Stimulated activated CD4-positive, alpha-beta T cell treated with anti-CD3 and anti-CD28 coated beads, TNF-alpha, amount 100 ng/mL, for 4 hours (primary cell): ENCODE data around the gene PEX5L.

Experiments used
- DNase-seq, 3 experiments: peaks; one replicate each; pipeline ENCODE4 v3.0.0-alpha.2; 2020; ENCODE audit warnings: low read depth in 3 of 3

PEX5L gene

DNA sequence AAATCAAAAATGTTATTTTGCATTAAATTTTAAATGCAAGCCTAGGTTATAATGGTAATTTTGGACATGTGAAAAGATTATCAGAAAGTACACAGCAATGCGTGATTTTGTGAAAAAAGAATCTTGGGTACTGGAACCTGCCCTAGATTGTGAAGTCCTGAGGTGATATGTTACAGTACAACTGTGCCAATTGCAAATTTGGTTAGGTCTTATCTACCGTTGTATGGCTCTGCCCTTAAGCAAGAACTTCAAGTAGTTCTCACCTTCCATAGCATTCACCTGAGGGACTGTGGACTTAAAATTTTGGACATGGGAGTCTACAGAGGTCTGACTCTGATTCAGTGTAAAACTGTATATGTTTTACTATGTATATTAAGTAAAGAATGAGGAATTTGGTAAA is 140.2 kb downstream of the PEX5L start:
- DNase-seq, result no peak

DNA sequence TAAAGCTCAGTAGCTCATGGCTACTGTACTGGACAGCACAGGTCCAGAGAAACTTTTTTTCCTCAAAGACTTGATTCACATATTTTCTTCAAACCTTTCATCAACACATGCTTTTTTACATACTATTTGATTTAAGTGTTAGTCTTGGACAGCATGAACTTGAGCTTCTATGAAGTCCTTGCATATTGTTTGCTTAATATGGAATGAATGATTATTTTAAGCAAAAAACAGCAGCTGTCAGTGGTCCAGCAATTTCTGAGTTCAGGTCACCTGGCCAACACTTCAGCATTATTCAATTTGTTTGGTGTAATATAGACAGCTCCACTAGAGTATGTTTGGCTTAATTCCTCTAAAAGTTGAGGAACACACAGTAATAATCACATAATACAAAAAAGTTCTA is 141.4 kb downstream of the PEX5L start:
- DNase-seq, result no peak

DNA sequence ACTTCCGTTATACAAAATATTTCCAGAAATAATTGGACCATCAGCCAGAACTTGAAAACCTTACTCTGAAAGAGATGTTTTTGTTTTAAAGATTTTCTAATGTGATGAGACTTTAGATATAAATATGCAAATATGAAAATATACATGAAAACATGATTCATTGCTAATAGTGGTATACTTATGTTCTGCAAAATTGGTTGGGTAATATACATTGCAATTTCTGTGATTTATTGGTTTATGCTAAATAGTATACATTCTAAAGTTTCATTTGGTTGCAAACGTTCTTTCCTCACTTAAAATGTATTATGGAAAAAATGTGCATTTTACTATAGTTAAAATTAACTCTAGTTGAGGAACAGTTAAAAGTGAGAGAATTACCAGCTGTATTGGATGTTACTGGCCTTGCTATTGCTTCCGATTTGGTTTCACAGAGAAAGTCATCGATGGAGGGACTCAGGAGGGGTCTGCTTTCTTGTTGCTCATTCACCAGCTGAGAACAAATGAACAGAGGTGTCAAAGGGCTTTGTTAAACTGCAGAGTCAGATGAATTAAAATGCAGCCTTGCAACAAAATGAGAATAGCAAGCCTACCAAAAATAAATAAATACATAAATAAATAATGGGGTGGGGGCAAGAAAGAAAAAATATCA is 149.3 kb downstream of the PEX5L start:
- DNase-seq, result no peak

DNA sequence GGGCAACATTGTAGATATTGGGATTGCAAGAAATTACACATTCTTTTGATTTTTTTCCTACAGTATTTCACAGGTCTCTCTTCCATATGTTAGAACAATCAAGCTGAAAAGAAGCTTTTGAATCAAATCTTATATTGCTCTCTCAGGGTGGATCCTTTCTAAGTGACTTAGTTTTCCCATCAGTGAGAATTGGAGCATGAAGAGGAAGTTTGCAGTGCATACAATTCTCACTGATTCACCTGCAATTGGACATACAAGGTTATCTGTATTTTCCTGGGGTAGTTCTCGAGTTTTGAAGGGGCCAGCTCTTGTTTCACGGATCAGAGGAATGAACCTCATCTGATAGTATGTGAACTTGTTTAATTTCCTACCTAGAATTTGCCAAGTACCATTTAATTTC is 150.8 kb downstream of the PEX5L start:
- DNase-seq, result no peak

DNA sequence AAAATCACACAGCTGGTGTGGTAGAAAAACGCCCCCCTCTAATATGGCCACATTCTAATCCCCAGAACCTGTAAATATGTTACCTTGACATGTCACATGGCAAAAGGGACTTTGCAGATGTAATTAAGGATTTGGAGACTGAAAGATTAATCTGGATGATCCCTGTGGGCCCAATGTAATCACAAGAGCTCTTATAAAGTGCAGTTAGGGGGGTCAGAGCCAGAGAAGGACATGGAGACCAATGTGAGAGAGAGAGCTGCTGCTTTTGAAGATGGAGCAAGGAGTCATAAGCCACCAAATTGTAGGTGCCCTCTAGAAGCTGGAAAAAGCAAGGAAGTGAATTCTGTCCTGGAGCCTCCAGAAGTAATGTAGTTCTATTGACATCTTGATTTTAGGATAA is 152.6 kb downstream of the PEX5L start:
- no peak for DNase-seq

DNA sequence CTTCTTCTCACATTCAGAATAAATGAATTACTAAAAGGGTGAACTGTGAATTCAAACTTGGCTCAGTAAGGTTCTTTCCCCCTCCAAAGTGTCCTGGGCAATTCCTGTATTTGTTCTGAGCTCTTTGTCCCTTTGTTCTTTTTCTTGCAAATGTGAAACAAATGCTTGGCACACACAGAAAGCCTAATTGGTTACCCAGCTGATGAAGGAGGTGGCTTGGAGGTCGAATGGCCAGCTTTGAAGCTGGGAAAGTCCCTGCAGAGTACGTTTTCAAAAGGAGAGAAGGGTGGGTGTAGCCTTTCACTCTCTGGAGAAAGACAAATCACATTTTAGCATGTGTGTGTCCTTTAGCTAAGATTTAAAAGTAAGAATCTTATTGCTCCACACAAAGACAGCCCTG is 154.4 kb downstream of the PEX5L start:
- DNase-seq, result no peak

DNA sequence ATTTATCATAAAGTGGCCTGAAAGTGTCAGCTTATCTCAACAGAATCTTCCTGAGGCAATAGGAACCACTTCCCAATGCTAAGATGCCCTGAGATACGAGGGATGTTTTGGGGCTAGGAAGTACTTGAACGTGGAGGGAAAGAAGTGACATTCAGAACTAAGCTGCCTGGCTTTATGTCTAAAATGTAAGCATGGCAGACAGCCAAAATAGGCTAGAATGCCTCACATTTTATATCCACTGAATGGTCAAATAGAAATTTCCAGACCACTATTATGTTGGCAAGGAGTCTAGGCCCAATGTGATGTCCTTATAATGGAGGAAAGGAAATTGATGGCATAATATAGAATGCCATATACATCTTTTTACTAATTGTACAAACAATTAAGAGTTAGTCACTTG is 154.9 kb downstream of the PEX5L start:
- DNase-seq, result no peak

DNA sequence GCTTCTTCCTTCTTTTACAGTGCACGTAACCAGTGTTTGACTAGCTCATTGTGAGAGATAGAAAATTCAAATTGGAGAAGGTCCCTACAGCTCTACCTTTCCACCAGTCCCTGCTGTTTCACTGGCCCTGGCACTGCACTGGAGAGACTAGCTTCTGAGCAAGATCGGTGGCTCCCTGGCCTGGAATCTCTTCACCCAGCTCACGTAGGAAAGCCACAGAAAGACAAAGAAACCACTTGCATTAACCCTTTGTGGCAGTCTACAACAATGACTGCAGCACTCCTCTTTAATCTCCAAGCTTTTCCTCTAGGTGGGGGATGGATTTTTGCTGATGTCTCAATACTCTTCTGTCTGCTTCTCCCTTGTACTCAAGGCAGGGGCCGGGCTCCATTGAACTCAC is 155.9 kb downstream of the PEX5L start:
- no peak for DNase-seq

DNA sequence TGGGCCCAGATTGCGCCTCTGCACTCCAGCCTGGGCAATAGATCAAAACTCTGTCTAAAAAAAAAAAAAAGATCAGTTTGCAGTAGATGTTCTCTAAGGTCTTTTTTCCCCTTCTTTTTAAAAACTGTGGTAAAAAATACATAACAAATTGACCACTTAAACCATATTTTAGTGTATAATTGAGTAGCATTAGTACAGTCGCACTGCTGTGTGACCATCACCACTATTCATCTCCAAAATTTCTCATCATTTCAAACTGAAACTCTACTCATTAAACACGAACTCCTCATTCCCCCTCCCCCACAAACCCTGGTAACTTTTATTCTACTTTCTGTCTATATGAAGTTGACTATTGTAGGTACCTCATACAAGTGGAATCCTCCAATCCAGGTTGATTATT is 160.3 kb downstream of the PEX5L start:
- DNase-seq, result no peak

DNA sequence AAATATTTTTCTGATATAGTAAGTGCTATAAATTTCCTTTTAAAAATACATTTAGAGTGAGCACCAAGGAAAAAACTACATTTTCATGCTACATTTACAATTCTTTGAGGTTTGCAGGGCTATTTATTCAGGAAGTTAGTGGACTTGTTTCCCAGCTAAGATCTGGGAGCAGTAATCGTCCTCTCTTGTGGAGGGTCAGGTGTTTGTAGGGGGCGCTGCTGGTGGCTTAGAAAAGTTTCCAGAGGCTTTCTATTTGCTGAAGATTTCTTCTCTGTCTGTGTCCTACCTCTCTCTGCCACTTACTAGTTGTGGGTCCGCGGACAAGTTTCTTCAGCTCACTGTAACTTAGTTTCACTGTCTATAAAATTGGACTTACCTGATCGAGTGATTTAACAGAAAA is 163.9 kb downstream of the PEX5L start:
- no peak for DNase-seq

DNA sequence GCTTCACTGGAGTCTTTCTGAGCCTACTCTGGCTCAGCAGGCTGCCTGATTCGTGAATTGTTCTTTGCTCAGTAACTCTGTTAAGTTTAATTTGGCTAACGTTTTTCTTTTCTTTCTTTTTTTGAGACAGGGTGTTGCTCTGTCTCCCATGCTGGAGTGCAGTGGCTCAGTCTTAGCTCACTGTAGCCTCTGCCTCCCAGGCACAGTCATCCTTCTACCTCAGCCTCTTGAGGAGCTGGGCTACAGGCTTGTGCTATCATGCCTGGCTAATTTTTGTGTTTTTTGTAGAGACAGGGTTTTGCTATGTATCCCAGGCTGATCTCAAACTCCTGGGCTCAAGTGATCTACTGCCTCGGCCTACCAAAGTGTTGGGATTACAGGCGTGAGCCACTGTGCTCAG is 165.0 kb downstream of the PEX5L start:
- DNase-seq, result no peak

DNA sequence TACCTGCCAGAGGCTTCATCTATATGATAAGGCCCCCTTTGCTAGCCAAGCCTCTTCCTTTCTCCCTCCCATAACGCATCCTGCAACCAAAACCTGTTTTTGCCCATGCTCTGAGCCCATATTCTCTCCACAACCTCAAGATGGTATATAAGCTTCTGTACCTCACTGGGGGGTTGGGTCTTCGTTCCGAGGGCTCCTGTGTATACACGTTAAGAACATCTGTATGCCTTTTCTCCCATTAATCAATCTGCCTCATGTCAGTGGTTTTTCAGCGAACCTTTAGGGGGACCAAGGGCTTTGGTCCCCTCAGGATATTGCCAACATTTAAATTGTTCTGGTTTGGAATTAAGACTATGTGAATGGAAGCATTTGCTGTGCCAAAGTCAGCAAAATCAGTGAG is 168.0 kb downstream of the PEX5L start:
- DNase-seq, result no peak

DNA sequence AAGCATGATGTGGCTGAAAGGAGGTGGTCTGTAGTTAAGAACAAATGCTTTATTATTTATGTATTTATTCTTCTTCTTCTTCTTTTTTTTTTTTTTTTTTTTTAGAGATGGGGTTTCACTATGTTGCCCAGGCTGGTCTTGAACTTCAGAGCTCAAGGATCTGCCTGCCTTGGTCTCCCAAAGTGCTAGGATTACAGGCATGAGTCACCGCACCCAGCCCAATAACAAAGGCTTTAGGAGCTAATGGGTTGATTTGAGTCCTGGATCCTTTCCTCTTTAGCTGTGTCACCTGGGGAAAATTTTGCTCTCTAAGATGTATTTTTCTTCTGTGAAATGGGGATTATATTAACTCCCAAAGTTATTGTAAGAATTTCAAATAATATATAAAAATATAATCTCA is 168.8 kb downstream of the PEX5L start:
- DNase-seq, result no peak

DNA sequence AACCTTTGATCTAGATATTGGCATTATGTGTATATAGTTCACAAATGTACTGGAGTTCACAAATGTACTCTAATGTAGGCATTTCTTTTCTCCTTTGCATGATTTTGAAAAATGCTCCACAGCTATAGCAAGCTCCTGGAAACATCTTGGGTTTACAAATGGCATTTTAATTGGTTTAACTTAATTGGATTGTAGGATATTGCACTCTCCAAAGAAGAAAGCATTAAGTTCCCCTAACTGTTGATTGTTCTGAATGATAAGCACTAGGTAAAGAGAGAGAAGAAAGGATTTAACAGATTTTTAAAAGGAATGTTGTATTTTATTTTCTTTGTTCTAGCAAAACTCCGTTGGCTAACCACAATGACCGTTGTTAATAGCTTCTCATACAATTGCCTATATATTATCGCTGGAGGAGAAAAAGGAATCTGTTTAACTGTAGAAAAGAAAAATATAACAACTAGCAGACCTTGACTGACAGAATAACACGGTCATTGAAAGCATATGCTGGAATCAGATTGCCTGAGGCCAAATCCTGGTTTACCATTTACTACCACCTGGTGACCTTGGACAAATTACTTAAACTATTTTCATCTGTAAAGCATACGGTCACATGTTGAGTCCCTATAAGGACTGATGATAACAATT is 170.8 kb downstream of the PEX5L start:
- no peak for DNase-seq

DNA sequence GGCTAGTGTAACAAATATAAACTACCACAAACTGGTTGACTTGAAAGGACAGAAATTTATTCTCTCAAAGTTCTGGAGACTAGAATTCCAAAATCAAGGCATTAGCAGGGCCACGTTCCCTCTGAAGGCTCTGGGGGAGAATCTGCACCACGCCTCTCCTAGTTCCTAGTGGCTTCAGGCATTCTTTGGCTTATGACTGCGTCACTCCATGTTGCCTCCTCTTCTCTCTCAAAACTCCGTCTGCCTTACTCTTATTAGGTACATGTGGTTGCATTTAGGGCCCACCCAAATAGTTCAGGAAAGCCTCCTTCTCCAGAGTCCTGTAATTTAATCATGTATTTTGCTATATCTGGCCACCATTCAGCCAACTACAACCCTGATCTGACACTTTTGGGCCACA is 174.8 kb downstream of the PEX5L start:
- no peak for DNase-seq

DNA sequence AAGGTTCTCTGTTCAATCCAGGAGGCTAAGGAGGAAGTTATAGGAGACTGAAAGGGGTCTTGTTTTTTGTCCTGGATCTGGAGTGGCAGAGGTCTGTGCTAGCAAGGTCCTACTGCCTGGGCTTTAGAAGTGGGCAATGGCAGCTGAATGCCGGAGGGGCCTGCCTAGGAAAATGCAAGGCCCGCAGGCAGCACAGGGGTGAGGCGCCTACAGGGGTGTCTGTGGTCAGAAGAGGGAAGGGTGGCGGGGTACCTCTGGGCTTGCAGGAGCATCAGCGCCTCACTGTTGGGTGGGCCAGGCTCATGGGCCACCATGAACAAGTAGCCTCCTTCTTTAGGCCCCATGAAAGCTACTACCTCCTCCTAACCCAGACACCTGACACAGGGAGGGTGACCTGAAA is 175.4 kb downstream of the PEX5L start:
- DNase-seq, result no peak

DNA sequence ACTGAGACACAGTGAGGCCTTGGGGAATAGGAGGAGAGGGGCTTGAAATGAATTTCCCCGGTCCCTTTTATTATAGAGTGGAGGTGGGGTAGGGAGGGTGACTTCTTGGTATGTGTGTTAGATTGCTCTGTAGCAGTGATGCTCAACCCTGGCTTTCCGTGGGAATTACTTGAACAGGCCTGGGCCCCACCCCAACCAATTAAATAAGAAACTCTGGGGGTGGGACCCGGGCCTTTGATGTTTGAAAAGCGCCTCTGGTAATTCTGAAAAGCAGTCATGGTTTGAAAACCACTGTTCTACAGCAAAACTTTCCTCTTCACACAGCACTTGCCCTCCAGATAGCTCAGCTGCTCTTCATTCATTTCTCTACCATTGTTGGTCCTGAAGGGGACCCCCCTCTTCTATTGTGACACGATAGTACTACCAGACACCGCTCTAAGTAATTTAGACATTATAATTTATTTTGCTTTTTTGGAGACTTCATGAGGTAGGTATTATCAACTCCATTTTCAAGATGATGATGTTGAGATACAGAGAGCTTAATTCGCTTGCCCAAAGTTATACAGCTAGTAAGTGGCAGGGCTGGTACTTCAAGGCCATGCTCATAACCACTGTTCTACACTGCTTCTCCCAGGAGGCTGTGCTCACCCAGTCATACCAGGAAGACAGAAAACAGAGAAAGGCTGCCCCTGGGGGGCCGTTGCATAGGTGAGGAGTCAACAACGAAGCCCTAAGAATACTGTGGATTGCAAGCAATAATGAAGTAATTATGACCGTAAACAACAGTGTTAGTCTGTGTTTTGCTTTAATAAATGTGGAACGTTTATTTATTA is 176.2 kb downstream of the PEX5L start:
- DNase-seq, result no peak

DNA sequence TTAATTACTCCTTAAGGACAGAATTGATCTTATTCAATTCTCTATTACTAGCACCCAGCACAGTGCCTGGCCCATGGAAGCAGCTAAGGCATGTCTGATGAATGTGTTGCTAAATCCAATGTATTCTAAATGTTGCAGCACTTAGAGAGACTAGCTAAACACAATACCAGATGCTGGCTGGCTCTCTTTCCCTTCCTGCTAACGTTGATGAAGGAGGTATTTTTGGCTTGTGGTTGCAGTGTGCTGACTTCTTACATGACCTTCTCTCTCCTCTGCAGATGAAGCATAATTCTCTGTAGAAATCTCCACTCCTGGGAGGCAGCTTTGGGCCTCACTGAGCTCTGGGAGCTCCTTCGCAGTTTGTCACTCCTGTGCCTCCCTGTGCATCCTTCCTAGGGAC is 183.6 kb downstream of the PEX5L start:
- DNase-seq, result no peak

DNA sequence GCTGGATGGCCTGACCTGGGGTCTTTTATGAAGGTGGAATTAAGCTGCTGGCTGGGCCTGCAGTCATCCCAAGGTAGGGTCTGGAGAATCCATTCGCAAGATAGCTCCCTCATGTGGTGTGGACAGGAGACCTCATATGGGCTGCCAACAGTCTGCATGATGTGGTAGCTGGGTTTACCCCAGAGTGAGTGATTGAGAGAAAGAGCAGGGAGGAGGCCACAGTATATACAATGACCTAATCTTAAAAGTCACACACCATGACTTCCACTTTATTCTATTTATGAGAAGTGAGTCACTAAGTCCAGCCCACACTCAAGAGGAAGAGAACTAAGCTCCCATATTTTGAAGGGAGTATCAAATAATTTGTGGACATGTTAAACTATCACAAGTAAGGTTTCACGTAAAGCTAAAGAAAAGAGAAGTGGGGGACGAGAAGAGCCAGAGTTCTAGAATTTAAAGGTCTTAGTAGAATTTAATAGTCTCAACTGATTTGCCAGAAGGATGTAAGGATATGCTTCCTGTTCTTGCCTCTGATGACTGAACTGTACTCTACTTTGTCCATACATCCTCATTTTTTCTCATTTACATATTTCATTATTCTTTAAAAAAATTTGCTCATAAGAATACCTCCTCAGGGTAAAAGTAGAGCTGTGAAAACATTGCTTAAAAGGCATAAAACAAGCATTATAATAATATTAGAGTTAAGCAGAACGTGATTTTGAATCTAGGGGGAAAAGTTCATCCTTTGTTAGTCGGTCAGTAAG is 184.4 kb downstream of the PEX5L start:
- no peak for DNase-seq

DNA sequence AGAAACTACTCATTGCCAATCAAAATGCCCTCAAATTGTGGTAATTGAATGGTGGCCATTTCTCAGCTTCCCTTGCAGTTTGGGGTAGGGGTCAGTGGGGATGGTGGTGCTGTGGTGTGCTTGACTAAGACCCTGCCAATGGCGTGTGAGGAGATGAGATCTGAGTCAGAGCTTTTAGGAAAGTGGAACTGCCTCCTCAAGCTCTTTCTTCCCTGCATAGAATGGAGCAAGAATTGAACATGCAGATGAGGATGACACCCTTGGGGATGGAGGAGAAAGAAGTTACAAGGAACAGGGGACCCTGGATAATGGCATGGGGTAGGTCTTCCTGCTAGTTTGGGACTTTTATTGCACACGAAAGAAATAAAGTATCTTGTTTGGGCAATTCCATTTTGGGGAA is 188.0 kb downstream of the PEX5L start:
- no peak for DNase-seq

DNA sequence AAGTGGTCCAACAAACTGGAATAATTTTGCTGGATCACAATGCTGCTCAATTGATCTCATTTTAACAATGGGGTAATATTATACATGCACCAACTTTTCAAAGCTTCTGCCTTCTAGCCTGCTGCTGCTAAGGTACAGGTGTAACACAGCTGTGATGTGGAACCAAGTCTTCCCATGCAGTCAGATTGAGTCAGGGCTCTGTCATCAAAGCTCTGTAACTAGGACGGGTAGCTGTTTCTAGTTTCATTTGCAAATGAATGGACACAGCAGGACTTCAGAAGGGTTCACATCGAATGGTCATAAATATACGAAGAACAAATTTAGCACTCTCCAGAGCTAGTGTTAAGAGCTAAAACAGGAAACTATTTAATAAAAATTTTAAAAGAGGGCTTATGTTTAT is 194.7 kb downstream of the PEX5L start:
- no peak for DNase-seq

DNA sequence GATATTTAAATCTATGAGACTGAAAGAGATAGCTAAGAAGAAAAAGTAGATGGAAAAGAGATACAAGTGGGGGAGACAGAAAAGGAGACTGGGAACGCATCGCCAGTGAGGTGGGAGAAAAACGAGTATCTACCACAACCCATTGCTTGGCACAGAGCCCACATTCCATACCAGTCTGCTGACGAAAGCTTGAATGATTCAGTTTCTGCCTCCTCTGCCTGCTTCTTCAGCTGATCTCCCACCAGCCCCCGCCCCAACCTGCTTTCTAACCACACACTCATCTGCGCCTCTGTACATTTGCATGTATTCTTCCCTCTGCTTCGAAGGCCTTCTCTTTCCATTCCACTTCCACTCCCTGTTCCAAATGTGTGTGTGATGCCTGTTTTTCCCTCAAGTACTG is 195.8 kb downstream of the PEX5L start:
- DNase-seq, result no peak
